Trophoblast cell (in vitro differentiated cells and primary cell): ENCODE data around the gene DDX39B.
A peak's percentile ranks its signal among the peaks of the same experiment; 100 is the strongest.

ENCODE experiments used
- DNase-seq, 2 donors: peaks; one replicate each; pipeline ENCODE4 v3.0.0-alpha.2; 2016
- H2AFZ ChIP-seq: 2 replicates; pipeline ENCODE4 v1.6.1; 2013; ENCODE audit warnings: low read length, moderate library complexity, mild to moderate bottlenecking; ENCODE audit not compliant: insufficient read depth, poor library complexity
- H2AK5ac ChIP-seq: 2 replicates; pipeline ENCODE4 v1.6.1; 2013; ENCODE audit warnings: mild to moderate bottlenecking, low read length
- H2BK120ac ChIP-seq: 2 replicates; pipeline ENCODE4 v1.6.1; 2013; ENCODE audit warnings: low read length, mild to moderate bottlenecking, moderate library complexity; ENCODE audit not compliant: insufficient read depth, poor library complexity
- H2BK12ac ChIP-seq: 2 replicates; pipeline ENCODE4 v1.6.1; 2013; ENCODE audit warnings: mild to moderate bottlenecking, low read length, moderate library complexity
- H2BK5ac ChIP-seq: 2 replicates; pipeline ENCODE4 v1.6.1; 2013; ENCODE audit warnings: low read length, low read depth, moderate library complexity, mild to moderate bottlenecking; ENCODE audit not compliant: poor library complexity
- H3K14ac ChIP-seq: 2 replicates; pipeline ENCODE4 v1.6.1; 2013; ENCODE audit warnings: mild to moderate bottlenecking, low read length
- H3K18ac ChIP-seq: 2 replicates; pipeline ENCODE4 v1.6.1; 2013; ENCODE audit warnings: mild to moderate bottlenecking, low read length
- H3K23ac ChIP-seq: 2 replicates; pipeline ENCODE4 v1.6.1; 2013; ENCODE audit warnings: low read length
- H3K27ac ChIP-seq: 2 replicates; pipeline ENCODE4 v1.5.1; 2013; ENCODE audit warnings: low read depth, mild to moderate bottlenecking, inconsistent platforms, low read length, moderate library complexity
- H3K27me3 ChIP-seq: 2 replicates; pipeline ENCODE4 v1.6.1; 2013; ENCODE audit warnings: inconsistent platforms, mild to moderate bottlenecking, low read length, moderate library complexity; ENCODE audit not compliant: insufficient read depth
- H3K36me3 ChIP-seq, 2 experiments: 1 replicate in 1 of 2; 2 replicates in 1 of 2; pipeline ENCODE4 v1.6.1; 2013; ENCODE audit warnings: low read length in 2 of 2, mild to moderate bottlenecking in 2 of 2, moderate library complexity in 1 of 2; ENCODE audit not compliant: insufficient read depth in 2 of 2, control insufficient read depth in 1 of 2
- H3K4ac ChIP-seq: 2 replicates; pipeline ENCODE4 v1.6.1; 2013; ENCODE audit warnings: low read depth, mild to moderate bottlenecking, low read length, moderate library complexity
- H3K4me1 ChIP-seq, 2 experiments: 1 replicate in 1 of 2; 2 replicates in 1 of 2; pipeline ENCODE4 v1.6.1; 2013; ENCODE audit warnings: low read length in 2 of 2, mild to moderate bottlenecking in 2 of 2, moderate library complexity in 1 of 2; ENCODE audit not compliant: insufficient read depth in 2 of 2, control insufficient read depth in 1 of 2
- H3K4me2 ChIP-seq: 2 replicates; pipeline ENCODE4 v1.6.1; 2013; ENCODE audit warnings: inconsistent platforms, mild to moderate bottlenecking, low read length, moderate library complexity
- H3K4me3 ChIP-seq: 2 replicates; pipeline ENCODE4 v1.5.1; 2013; ENCODE audit warnings: mild to moderate bottlenecking, low read depth, low read length, inconsistent platforms
- H3K79me1 ChIP-seq: one replicate; pipeline ENCODE4 v1.6.1; 2013; ENCODE audit warnings: low read length
- H3K79me2 ChIP-seq: 2 replicates; pipeline ENCODE4 v1.6.1; 2013; ENCODE audit warnings: low read length, mild to moderate bottlenecking; ENCODE audit not compliant: control insufficient read depth, insufficient read depth, poor library complexity
- H3K9ac ChIP-seq: 2 replicates; pipeline ENCODE4 v1.6.1; 2013; ENCODE audit warnings: mild to moderate bottlenecking, low read length
- H3K9me3 ChIP-seq: 2 replicates; pipeline ENCODE4 v1.6.1; 2013; ENCODE audit warnings: low read depth, mild to moderate bottlenecking, control low read depth, inconsistent platforms, low read length; ENCODE audit not compliant: insufficient read depth
- H4K12ac ChIP-seq: 2 replicates; pipeline ENCODE4 v1.6.1; 2013; ENCODE audit warnings: low read depth, mild to moderate bottlenecking, low read length, moderate library complexity
- H4K8ac ChIP-seq: 2 replicates; pipeline ENCODE4 v1.6.1; 2013; ENCODE audit warnings: low read depth, mild to moderate bottlenecking, low read length, moderate library complexity
- H4K91ac ChIP-seq: one replicate; pipeline ENCODE4 v1.6.1; 2013; ENCODE audit warnings: low read depth, mild to moderate bottlenecking, low read length, moderate library complexity
- WGBS: extraction: QIAGEN DNeasy Blood & Tissue Kit; methylation state at CpG from one replicate; pipeline ENCODE4 v1.1.7; 2013; ENCODE audit warnings: missing lambda C conversion rate; ENCODE audit not compliant: insufficient read length, insufficient coverage; ENCODE audit errors: extremely low coverage; 5-methylcytosine and 5-hydroxymethylcytosine counted together

DDX39B gene

GRCh38 chr6:31567531-31568370, 25.9 kb upstream of the DDX39B start:
- no peaks in the 10 kb centered on the region for H3K79me2 ChIP-seq
- H3K9me3 ChIP-seq, result no peaks in the 10 kb centered on the region
- H3K36me3 ChIP-seq, result no peaks in the 10 kb centered on the region
- no peak overlapping the region for H3K4ac ChIP-seq
- no peak overlapping the region for H3K14ac ChIP-seq
- H3K18ac ChIP-seq, result no peak overlapping the region
- WGBS, result no CpG with 5 or more reads among the region's 9 CpGs
- no peak overlapping the region for H3K4me3 ChIP-seq
- H2BK5ac ChIP-seq, result no peak overlapping the region
- H3K27me3 ChIP-seq, result no peaks in the 10 kb centered on the region
- no peak for DNase-seq
- H3K9ac ChIP-seq, result no peak overlapping the region
- H3K23ac ChIP-seq, result no peak overlapping the region
- H3K27ac ChIP-seq, result no peak overlapping the region
- H2AK5ac ChIP-seq, result no peak overlapping the region
- no peak overlapping the region for H2BK120ac ChIP-seq
- no peak overlapping the region for H3K4me2 ChIP-seq
- H3K4me1 ChIP-seq, result peaks cover 3 to 6% of the 10 kb centered on the region in 2 experiments
- no peak overlapping the region for H2AFZ ChIP-seq
- no peak overlapping the region for H2BK12ac ChIP-seq
- no peak overlapping the region for H4K91ac ChIP-seq
- H3K79me1 ChIP-seq, result peaks cover 3% of the 10 kb centered on the region
- no peak overlapping the region for H4K8ac ChIP-seq
- no peak overlapping the region for H4K12ac ChIP-seq

GRCh38 chr6:31560697-31561058, 18.9 kb upstream of the DDX39B start:
- Histone ChIP-seq H3K23ac (no peak overlapping the region), H3K79me1 (peaks cover 8% of the 10 kb centered on the region), H3K79me2 (no peaks in the 10 kb centered on the region), H3K27me3 (no peaks in the 10 kb centered on the region), H3K9me3 (no peaks in the 10 kb centered on the region), H2AK5ac (peak overlapping the region; percentile 60), H4K91ac (peak overlapping the region; percentile 20), H3K14ac (no peak overlapping the region), H2BK5ac (peak overlapping the region; percentile 20), H2BK120ac (no peak overlapping the region), H3K4me3 (no peak overlapping the region), H2BK12ac (peak overlapping the region; percentile 39), H3K4me1 (peaks cover 20 to 23% of the 10 kb centered on the region in 2 experiments), H3K4me2 (peak overlapping the region; percentile 11), H2AFZ (no peak overlapping the region), H4K8ac (no peak overlapping the region), H3K36me3 (peaks cover 18 to 22% of the 10 kb centered on the region in 2 experiments), H4K12ac (no peak overlapping the region), H3K27ac (peak overlapping the region; percentile 23), H3K4ac (no peak overlapping the region), H3K9ac (no peak overlapping the region), H3K18ac (no peak overlapping the region)
- no peak for DNase-seq

- peak; percentile 19 to 39 for DNase-seq
- Histone ChIP-seq H4K12ac (no peak overlapping the region), H3K27ac (peak overlapping the region; percentile 76), H3K36me3 (peaks cover 18 to 22% of the 10 kb centered on the region in 2 experiments), H3K79me1 (peaks cover 8% of the 10 kb centered on the region), H3K4ac (no peak overlapping the region), H3K23ac (no peak overlapping the region), H2BK12ac (peak overlapping the region; percentile 61), H4K8ac (no peak overlapping the region), H3K9ac (peak overlapping the region; percentile 62), H3K4me3 (no peak overlapping the region), H2AFZ (no peak overlapping the region), H2BK120ac (peak overlapping the region; percentile 28), H3K4me1 (peaks cover 20 to 23% of the 10 kb centered on the region in 2 experiments), H4K91ac (peak overlapping the region; percentile 49), H2BK5ac (peak overlapping the region; percentile 27), H3K79me2 (no peaks in the 10 kb centered on the region), H3K27me3 (no peaks in the 10 kb centered on the region), H3K14ac (peak overlapping the region; percentile 8), H3K4me2 (peak overlapping the region; percentile 11), H2AK5ac (peak overlapping the region; percentile 42), H3K18ac (peak overlapping the region; percentile 31), H3K9me3 (no peaks in the 10 kb centered on the region)
- WGBS, result no CpG with 5 or more reads among the region's 7 CpGs
These were observed 18.3 kb upstream of the DDX39B start for GRCh38 chr6:31559958-31560696.

GRCh38 chr6:31559606-31559957, 17.8 kb upstream of the DDX39B start:
- Histone ChIP-seq H4K12ac (no peak overlapping the region), H3K79me2 (no peaks in the 10 kb centered on the region), H2AK5ac (peak overlapping the region; percentile 42), H3K4me3 (no peak overlapping the region), H2AFZ (no peak overlapping the region), H3K27me3 (no peaks in the 10 kb centered on the region), H3K9ac (peak overlapping the region; percentile 62), H3K4ac (no peak overlapping the region), H3K79me1 (peaks cover 8% of the 10 kb centered on the region), H4K8ac (peak overlapping the region; percentile 50), H3K18ac (peak overlapping the region; percentile 43), H2BK120ac (peak overlapping the region; percentile 28), H3K27ac (peak overlapping the region; percentile 76), H3K23ac (no peak overlapping the region), H2BK5ac (peak overlapping the region; percentile 27), H4K91ac (peak overlapping the region; percentile 49), H3K9me3 (no peaks in the 10 kb centered on the region), H2BK12ac (peak overlapping the region; percentile 61), H3K4me1 (peaks cover 20 to 23% of the 10 kb centered on the region in 2 experiments), H3K4me2 (no peak overlapping the region), H3K14ac (peak overlapping the region; percentile 8), H3K36me3 (peaks cover 18 to 22% of the 10 kb centered on the region in 2 experiments)
- DNase-seq, result no peak
- no CpG with 5 or more reads among the region's 4 CpGs for WGBS
